ENCODE data around the gene DIS3L2.
"Not testable (repeated sequence)": the region's sequence is repeated elsewhere in the genome, so short reads cannot be mapped to it uniquely, and the experiment has no call there.

The DIS3L2 gene

DNA sequence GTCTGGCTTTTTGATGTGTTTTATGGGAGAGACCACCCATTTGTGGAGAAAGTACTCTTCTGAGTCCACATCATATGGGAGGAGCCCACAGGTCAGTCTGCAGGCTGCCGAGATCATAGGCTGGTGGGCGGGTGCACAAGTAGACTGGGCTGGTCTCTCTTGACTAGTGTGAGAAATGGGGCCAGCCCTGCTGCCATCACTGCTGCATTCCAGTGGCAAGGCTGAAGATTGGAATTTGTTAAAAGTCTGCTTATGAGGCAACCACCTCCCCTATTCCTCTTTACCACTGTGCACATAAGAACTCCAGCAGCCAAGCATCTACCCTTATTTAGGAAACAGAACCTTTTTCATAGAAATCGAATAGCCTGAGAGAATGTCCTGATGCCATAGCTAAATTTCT, 200.7 kb downstream of the DIS3L2 start:
- in situ Hi-C loops (cut with MboI; ENCODE audit: low sequenced_read_pairs) = no loop called here

DNA sequence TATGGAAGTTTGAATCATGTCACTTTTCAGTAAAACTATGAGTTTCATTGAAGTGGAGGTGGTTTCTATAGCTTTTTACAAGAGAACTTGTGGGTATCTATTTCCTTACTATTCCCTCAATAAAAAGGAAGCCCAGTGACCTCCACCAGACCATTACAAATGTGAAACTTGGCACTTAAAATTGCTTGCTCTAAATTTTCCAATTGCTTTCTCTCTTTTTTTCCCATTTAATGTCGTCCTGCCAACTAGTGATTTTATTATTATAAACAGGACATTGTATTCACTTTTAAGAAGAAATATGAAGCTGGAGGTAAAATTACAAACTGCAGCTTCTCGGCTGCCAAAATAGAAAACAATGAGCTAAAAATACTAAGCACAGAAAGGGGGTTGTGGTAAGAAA, 208.9 kb downstream of the DIS3L2 start:
- in situ Hi-C loops (cut with MboI; ENCODE audit: low sequenced_read_pairs) = no loop called here

DNA sequence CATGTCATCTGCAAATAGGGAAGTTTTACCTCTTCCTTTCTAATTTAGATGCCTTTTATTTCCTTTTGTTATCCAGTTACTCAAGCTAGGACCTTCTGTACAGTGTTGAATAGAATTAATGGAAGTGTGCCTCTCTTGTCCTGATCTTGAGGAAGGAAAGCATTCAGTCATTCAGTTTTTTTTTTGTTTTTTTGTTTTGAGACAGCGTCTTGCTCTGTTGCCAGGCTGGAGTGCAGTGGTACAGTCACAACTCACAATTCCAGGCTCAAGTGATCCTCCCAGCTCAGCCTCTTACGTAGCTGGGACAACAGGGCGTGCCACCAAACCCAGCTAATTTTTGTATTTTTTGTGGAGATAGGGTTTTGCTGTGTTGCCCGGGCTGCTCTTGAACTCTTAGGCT, 213.1 kb downstream of the DIS3L2 start:
- in situ Hi-C loops (cut with MboI; ENCODE audit: low sequenced_read_pairs) = no loop called here

DNA sequence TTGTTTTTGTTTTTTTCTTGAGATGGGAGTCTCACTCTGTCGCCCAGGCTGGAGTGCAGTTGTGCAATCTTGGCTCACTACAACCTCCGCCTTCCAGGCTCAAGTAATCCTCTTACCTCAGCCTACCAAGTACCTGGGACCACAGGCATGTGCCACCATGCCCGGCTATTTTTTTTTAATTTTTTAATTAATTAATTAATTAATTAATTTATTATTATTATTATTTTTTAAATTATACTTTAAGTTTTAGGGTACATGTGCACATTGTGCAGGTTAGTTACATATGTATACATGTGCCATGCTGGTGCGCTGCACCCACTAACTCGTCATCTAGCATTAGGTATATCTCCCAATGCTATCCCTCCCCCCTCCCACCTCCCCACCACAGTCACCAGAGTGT, 215.1 kb downstream of the DIS3L2 start:
- in situ Hi-C loops (cut with MboI; ENCODE audit: low sequenced_read_pairs) = not testable (repeated sequence)

DNA sequence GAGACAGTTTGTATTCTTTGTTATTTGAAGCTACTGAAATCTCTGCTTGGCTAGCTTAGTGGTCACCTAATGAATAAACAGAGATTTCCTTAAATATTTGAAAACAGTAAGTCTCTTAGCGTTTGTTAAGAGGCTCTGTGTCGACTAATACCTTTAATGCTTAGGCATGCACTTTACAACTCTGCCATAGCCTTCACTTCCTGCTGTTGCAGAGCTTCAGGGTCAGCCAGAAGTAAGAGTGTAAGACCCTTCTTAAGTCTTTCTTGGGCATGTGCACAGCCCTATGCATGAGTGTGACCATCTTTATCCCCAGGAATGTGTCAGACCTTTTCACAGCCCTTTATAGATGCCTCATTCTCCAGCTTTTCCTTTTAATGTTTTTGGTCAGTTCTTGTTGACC, 221.8 kb downstream of the DIS3L2 start:
- in situ Hi-C loops (cut with MboI; ENCODE audit: low sequenced_read_pairs) = no loop called here

DNA sequence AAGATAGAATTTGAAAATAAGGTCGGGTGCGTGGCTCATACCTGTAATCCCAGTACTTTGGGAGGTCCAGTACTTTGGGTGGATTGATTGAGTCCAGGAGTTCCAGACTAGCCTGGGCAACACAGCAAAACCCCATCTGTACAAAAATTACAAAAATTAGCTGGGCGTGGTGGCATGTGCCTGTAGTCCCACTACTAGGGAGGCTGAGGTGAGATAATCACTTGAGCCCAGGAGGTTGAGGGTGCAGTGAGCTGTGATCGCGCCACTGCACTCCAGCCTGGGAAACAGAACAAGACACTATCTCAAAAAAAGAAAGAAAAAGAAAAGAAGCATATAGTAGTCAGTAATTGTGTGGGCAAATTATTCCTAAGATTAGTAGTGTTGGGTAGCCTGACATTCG, 222.8 kb downstream of the DIS3L2 start:
- in situ Hi-C loops (cut with MboI; ENCODE audit: low sequenced_read_pairs) = no loop called here

DNA sequence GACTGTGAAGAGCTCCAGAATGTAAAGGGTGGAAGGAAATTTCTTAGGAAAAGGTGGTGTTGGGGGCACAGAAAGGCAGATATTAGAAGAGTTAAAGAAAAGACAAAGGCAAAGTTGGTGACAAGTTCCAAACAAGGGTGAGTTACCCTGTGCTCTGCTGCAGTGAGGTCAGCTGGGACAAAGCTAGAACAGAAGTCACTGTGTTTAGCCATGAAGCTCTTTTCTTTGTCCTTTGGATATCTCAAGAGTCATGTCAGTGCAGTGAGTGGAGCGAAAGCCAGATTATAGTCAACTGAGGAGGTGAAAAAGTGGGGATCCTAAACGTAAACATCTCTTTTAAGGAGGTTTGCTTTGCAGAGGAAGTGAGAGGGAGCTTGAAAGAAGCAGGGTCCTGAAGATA, 229.3 kb downstream of the DIS3L2 start:
- in situ Hi-C loops (cut with MboI; ENCODE audit: low sequenced_read_pairs) = no loop called here

DNA sequence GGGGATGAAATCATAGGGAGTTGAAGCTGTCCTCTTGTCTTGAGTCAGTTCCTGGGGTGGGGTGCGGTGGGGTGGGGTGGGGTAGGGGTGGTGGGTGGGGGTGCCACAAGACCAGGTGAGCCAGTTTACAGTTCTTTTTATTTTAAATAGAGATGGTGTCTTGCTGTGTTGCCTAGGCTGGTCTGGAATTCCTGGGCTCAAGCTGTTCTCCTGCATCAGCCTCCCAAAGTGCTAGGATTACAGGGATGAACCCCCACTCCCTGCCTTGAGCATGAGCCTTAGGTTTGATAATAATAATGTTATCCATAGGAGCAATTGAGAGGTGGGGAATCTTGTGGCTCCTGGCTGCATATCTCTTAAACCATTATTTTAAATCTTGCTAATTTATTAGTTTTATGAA, 234.0 kb downstream of the DIS3L2 start:
- in situ Hi-C loops (cut with MboI; ENCODE audit: low sequenced_read_pairs) = no loop called here

DNA sequence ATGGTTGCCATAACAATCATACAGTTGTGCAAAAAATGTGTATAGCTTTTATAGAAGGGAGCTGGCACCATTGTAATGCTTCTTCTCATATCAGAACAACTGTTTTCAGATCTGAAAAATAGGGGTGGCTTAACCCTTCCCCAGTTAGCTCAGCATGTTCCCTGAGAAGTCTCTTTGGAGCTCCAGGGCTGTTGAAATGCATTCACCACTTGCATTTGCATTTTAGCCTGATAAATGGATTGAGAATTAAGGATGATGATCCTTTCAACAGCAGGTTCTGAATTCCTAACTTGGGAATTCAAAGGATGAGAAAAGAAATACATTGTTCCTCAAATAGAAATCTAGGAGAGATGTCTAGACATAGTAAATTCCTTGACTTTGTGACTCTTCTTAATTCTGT, 235.3 kb downstream of the DIS3L2 start:
- in situ Hi-C loops (cut with MboI; ENCODE audit: low sequenced_read_pairs) = no loop called here

DNA sequence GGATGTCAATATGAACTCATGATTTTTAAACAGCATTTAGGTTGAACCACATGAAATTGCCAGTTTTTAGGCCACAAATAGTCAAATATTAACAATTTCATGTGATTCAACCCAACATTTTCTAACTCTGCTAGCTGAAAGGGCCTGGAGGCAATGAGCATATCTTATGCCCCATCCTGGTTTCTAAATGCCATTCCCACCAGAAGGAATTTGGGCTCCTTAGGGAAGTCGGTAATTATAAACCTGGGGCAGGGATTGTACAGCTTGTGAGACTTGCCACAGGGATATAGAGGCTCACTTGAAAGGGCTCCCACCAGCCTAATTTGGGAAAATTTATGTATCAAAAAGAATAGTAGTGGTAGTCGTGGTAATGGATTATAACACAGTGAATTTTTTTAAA, 238.7 kb downstream of the DIS3L2 start:
- in situ Hi-C loops (cut with MboI; ENCODE audit: low sequenced_read_pairs) = no loop called here

DNA sequence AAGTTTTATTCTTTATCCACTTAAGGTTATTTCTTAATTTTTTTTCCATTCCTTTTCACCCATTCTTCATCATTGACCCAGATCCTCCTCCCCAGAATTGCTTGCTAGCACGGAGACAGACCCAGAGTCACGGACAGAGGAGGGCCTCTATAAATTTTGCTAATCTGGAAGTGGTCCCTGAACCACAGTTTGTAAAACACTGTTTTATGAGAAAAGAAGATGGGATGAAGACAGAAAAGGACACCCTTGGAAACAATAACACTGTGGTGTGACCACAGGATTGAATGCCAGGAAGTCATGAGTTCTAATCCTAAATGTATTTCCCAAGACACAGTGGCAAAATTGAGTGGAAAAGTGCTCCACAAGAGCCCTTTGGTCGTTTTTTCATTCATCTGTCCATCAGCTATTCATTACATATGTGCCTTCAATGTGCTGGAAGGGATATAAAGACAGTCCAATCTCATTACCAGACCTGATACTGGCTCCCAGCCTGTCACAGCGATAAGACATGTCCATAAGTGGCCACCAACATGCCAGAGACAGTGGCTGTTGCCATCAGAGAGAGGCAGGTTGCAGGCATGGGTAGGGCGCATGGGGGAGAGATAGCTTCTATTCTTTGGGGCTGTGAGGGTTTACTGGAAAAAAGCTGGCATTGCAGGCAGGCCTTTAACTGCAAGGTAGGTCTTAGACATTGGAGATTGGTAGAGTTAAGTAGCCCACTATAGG, 241.8 kb downstream of the DIS3L2 start:
- in situ Hi-C loops (cut with MboI; ENCODE audit: low sequenced_read_pairs) = no loop called here

DNA sequence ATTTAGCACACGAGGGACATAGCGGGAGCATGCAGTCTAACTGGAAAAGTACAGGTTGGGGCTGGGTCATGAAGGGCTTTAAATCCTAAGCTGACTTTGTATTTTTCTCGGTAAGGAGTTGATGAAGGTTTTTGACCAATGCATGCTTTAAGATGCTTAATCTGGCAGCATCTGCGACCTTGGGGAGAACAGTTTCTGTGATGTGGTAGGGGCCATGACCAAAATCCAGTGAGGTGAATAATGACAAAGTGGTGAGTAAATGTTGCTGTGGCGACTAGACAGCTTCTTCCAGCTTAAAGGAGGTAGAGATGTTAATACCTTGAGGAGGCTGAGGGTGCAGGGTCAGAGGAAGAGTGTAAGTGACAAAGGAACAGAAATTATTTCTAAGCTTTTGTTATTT, 242.4 kb downstream of the DIS3L2 start:
- in situ Hi-C loops (cut with MboI; ENCODE audit: low sequenced_read_pairs) = no loop called here

DNA sequence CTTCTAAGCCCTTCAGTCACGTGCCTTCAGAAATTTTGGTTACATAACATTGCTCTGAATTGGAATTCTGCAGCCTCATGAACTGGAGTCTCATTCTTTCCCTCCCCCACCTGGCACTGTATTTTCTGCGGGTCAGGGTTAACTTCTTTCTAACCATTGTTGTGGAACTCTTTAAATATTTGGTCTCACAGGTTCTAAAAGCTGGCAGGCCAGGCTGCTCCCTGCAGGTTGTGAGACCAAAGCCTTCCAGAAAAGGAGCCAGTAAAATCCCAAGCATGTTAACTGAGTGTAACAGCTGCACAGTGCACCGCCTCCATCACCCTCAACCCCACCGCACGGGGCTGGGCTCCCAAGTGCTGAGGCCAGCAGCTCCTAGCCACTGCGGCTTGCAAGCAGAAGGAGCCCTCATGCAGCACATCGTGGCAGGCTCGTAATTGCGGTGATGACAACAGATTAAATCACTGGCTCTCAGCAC, 243.0 kb downstream of the DIS3L2 start:
- in situ Hi-C loops (cut with MboI; ENCODE audit: low sequenced_read_pairs) = no loop called here

DNA sequence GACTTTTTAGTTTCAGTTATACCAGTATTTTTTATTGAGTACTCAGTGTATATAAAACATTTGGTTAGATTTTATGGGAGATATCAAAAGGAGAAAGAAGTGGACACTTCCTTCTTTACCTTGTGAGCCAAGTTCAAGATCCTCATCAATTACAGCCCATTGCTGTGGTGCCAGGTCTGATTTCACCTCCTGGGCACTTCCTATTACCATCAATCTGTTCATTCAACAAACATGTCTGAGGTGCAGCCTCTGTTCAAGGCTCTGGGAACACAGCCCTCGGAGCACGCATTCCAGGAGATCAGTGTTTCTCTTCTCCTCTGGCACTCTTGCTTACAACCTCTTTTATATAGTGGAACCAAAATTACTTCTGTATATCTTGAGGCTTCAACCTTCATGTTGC, 245.7 kb downstream of the DIS3L2 start:
- in situ Hi-C loops (cut with MboI; ENCODE audit: low sequenced_read_pairs) = no loop called here

DNA sequence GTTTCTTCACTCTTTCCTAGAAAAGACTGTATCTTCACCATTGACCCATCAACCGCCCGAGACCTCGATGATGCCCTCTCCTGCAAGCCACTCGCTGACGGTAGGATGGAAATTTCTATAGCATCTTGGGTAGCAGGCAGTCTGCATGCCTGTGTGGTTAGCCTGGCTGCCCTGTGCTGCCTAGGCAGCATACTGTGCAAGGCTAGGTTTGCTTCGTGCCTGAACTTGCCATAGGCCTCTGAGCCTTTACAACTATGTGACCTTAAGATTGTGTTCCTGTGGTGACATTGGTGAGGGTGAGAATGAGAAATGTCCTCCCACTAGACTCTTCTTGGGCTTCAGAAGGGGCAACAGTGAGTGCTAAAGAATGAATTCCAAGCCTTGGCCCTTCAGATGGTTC, 248.8 kb downstream of the DIS3L2 start:
- in situ Hi-C loops (cut with MboI; ENCODE audit: low sequenced_read_pairs) = no loop called here

DNA sequence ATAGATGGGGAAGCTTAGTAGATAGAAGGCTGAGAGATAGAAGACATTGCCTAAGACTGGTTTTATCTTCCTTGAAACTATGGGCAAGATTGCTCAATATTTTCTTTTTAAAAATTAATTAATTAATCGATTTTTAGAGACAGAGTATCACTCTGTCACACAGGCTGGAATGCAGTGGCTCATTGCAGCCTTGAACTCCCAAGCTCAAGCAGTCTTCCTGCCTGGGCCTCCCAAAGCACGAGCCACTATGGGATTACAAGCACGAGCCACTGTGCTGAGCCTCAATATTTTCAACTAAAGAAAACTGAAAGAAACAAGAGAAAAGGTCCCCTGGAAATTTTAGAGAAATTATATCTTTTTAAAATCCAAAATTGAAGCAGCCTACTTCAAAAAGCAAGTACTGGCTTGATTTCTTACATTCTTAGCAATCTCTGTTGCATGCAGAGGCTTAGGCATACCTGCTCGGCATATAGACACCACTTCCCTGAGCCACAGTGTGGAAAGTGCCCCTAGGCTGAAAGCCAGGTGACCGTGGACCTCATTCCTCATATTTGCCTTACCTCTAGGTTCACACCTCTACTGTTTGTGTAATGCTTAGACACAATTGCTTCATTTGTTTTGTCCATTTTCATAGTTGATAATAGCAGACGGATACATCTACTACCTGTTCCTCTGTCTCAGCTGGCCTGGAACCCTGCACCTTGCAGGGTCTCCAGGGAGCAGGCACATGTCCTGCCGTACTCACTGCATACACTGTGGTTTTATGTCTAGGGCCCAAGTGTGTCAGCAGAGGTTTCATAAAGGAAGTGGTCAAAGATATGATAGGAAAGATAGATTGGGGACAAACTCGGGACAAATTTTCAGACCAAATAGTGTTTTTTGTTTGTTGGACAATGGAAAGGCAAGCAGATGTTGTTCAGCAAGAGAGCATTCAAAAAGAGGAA, 250.5 kb downstream of the DIS3L2 start:
- in situ Hi-C loops (cut with MboI; ENCODE audit: low sequenced_read_pairs) = no loop called here

DNA sequence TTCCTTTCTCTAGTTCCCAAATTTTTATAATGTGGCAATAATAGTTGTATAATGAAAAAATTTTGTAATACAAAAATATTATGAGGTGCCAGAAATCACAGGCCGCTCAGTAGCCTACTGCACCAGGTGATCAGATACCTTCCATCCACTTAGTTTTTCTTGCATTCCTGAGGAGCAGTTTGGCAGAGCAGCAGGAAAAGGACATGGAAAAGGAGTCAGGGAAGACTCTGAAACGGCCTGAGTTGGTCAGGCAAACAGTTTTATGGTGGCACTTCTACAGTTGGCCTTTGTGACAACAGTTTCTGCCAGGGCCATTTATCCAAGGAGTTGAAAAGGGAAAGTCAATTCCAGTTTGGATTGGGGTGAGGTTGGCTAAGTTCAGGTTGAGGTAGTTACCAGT, 251.7 kb downstream of the DIS3L2 start:
- in situ Hi-C loops (cut with MboI; ENCODE audit: low sequenced_read_pairs) = no loop called here

DNA sequence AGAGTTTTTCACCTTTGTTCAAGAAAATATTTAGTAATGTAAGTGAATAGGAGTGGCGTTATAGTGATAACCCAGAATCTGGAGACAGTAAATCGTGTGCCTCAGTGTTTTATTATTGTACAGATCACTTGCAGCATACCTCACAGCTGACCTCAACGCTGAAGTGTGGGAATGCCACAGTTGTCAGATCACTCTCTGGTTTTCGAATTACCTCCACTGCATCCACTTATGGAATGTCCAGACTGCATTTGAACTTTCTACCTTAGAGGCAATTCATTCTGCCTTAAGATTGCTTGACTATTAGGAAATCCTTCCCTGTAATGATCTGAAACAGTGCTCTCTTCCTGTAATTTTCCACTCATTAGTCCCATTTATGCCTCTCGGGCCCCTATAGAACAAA, 252.5 kb downstream of the DIS3L2 start:
- in situ Hi-C loops (cut with MboI; ENCODE audit: low sequenced_read_pairs) = no loop called here

DNA sequence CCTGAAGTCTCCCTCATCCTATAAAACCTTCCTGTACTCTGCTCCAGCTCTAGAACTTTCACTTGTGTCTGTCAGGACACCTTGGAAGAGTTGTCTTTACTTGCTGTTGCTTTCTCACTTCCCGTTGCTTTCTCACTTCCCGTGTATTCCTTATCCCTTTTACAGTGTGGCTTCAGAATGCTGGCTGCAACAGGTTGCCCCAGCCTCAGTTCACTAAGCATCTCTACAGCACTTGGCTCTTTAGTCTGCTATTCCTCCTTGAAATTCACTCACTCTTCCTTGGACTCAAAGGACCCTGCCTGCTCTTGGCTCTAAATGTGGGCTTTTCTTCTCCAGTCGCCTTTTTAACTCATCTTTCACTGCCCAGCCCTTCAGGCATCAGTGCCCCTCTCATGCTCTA, 254.5 kb downstream of the DIS3L2 start:
- in situ Hi-C loops (cut with MboI; ENCODE audit: low sequenced_read_pairs) = no loop called here

DNA sequence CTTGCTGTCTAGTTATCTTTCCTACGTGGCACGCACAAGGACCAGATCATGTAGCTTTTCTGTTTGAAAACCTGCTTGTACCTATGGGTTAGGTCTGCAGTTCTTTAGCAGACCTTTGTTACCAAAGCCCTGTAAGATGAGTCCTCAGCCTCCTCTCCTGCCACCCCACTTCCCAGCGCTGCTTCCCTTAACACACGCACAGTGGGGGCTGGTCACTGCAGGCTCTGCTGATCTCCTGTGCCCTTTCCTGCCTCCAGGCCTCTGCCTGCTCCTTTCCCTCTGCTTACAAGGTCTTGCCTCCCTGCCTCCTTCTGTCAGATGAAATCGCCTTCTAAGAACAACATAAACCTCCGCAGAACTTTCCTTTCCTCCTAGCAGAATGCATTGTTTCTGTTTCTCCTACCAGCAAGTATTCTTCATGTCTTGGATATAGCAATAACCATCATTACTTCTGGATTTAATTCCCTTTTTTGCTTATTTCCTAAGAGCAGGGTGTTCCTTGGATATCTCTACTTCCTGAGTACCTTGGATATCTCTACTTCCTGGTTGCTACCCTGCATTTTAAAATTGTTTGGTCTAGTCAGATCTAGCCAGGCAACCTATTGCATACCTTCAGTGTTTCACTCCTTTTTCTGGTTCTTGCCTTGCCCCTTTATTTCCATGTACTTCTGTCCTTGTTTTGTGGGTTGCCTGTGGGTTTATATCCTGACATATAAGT, 257.4 kb downstream of the DIS3L2 start:
- in situ Hi-C loops (cut with MboI; ENCODE audit: low sequenced_read_pairs) = no loop called here

DNA sequence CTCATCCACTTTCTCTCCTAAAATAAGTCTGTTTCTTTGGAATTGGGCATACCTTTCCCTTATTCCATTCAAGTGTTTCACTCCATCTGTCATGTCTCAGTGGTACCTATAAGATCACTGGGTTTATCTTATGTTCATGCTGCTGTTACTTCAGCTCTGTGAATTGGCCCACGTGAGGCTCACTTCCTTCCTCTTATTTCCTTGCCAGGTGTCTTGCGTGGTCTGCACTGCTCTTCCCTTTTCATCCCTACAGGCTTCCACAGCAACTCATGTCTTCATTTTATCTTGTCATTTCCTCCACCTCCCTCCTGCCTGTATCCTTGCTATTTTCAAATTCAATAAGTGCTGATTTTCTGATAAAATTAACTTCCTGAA, 258.0 kb downstream of the DIS3L2 start:
- in situ Hi-C loops (cut with MboI; ENCODE audit: low sequenced_read_pairs) = no loop called here

DNA sequence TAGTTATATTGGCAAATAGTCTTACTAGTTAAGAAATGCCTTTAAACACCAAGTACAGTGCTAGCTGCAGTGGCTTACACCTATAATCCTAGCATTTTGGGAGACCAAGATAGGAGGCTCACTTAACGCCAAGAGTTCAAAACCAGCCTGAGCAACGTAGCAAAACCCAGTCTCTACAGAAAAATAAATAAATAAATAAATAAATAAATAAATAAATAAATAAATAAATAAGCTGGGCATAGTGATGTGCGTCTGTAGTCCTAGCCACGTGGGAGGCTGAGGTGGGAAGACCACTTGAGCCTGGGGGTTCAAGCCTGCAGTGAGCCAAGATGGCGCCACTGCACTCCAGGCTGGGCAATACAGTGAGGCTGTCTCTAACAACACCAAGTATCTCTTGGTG, 258.4 kb downstream of the DIS3L2 start:
- in situ Hi-C loops (cut with MboI; ENCODE audit: low sequenced_read_pairs) = no loop called here
